Tibial artery (tissue), 4 donors: Measurements from ENCODE around the gene G3BP2.

ENCODE experiments used
- DNase-seq, 2 donors: peaks; one replicate each; pipeline ENCODE4 v3.0.0-alpha.2; 2019
- H3K27ac ChIP-seq, 2 donors: fragments of 200-600 bp; sonication (generic) in 1 of 2; 1 replicate in 1 of 2; 2 replicates in 1 of 2; pipeline ENCODE4 v1.5.1; 2018 to 2019; ENCODE audit warnings: mild to moderate bottlenecking in 1 of 2
- H3K27me3 ChIP-seq, 2 donors: fragments of 200-600 bp; sonication (generic) in 1 of 2; one replicate each; pipeline versions ENCODE4 v1.5.1 to v1.6.0; 2016 to 2019
- H3K36me3 ChIP-seq, 3 donors: fragments of 200-600 bp; sonication (generic) in 2 of 3; one replicate each; pipeline ENCODE4 v1.5.1; 2016 to 2019; ENCODE audit warnings: mild to moderate bottlenecking in 2 of 3
- H3K4me1 ChIP-seq, 4 donors: fragments of 200-600 bp; sonication (generic) in 2 of 4; 1 replicate in 3 of 4; 2 replicates in 1 of 4; pipeline ENCODE4 v1.5.1; 2016 to 2019
- H3K4me3 ChIP-seq, 2 donors: fragments of 200-600 bp; sonication (generic) in 1 of 2; 1 replicate in 1 of 2; 2 replicates in 1 of 2; pipeline ENCODE4 v1.5.1; 2018 to 2019; ENCODE audit warnings: mild to moderate bottlenecking in 2 of 2
- H3K9me3 ChIP-seq, 3 donors: fragments of 200-600 bp; sonication (generic) in 1 of 3; one replicate each; pipeline ENCODE4 v1.5.1; 2016 to 2019
- CTCF ChIP-seq, 2 experiments: fragments of 200-600 bp in 1 of 2; fragments of 450-650 bp in 1 of 2; IDR thresholded peaks; one replicate each; pipeline ENCODE4 v1.5.1; 2017 to 2019; ENCODE audit warnings: antibody characterized with exemption in 2 of 2, mild to moderate bottlenecking in 1 of 2, moderate library complexity in 1 of 2
- intact Hi-C: fragments of 100-400 bp; cut with DNase I; formaldehyde crosslinking; loops from one replicate; pipeline ENCODE4 v1.15.0; 2023; ENCODE audit warnings: low total_unique reads

The G3BP2 gene

GRCh38 chr4:75715105-75715799 lies 42.0 kb upstream of the G3BP2 start:
- Histone ChIP-seq H3K4me3 (no peak overlapping the region), H3K27ac (peak overlapping the region; percentile 48 to 50), H3K4me1 (peaks cover 0 to 14% (median 7%) of the 10 kb centered on the region in 4 donors), H3K9me3 (no peaks in the 10 kb centered on the region), H3K27me3 (no peaks in the 10 kb centered on the region), H3K36me3 (no peaks in the 10 kb centered on the region)
- no peak for DNase-seq
- TF ChIP-seq CTCF (IDR thresholded peaks at IDR 0.05) = no peak
- intact Hi-C loops = no loop called here

- Histone ChIP-seq H3K4me3 (no peak overlapping the region), H3K9me3 (no peaks in the 10 kb centered on the region), H3K27ac (peak overlapping the region; percentile 48 to 50), H3K36me3 (no peaks in the 10 kb centered on the region), H3K4me1 (peaks cover 0 to 14% (median 7%) of the 10 kb centered on the region in 4 donors), H3K27me3 (no peaks in the 10 kb centered on the region)
- intact Hi-C loops = no loop called here
- TF ChIP-seq CTCF (IDR thresholded peaks at IDR 0.05) = no peak
- DNase-seq = no peak
Measured at GRCh38 chr4:75714704-75715103, 41.5 kb upstream of the G3BP2 start.

DNA sequence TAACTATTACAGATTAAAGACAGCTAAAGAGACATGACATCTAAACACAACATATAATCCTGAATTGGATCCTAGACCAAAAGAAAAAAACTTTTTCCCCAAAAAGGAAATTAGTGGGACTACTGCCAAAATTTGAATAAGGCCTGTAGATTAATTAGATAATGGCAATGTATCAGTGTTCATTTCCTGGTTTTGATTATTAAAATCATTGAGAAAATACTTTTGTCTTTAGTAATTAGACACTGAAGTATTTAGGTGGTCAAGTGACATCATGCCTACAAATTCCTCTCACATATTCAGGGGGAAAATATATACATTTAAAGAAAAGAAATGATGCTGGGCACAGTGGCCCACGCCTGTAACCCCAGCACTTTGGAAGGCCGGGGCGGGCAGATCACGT lies 40.8 kb upstream of the G3BP2 start:
- no peak overlapping the region for H3K4me3 ChIP-seq
- intact Hi-C loops = no loop called here
- TF ChIP-seq CTCF (IDR thresholded peaks at IDR 0.05) = no peak
- H3K4me1 ChIP-seq = peaks cover 0 to 14% (median 7%) of the 10 kb centered on the region in 4 donors
- H3K36me3 ChIP-seq = no peaks in the 10 kb centered on the region
- H3K9me3 ChIP-seq = no peaks in the 10 kb centered on the region
- H3K27ac ChIP-seq = peak overlapping the region in 1 of 2 donors; percentile 50
- DNase-seq = no peak
- H3K27me3 ChIP-seq = no peaks in the 10 kb centered on the region

DNA sequence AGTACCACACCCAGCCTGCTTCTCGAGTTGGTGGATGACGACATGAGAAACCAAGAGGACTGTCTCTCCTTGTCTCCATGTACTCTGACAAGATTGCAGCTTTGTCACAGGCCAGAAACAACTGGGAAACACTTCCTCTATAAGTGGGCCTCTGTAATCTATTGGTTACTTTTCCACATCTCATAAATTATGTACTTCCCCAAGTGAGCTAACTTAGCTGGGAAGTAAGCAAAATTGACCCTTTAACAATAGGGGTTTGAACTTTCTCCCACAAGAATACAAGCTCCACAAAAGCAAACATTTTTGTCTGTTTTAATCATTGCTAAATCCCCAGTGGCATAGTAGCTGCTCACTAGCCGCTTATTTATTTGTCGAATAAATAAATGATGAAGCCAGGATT lies 37.0 kb upstream of the G3BP2 start:
- H3K4me3 ChIP-seq = no peak overlapping the region
- intact Hi-C loops = no loop called here
- TF ChIP-seq CTCF (IDR thresholded peaks at IDR 0.05) = no peak

DNA sequence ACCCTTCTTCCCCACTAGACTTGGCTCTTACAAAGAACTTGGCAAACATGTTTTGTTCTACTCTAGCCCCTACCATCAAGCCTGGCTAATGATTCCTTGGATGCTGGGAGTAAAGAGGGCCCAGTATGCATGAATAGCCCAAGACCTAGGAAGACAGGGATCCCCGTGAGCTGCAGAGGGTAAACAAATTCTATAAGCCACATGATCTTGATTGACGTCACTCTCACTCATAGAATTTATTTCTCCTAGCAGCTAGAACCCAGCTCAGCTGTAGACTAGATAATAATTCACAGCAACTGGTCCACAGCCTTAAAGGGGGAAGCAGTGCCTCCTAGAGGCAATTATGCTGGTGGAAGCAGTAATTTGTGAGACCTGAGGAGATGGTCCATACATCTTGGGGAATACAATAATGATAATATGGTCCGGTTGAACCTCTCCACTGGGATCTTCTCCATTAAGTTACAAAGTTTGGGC lies 35.0 kb upstream of the G3BP2 start:
- no peaks in the 10 kb centered on the region for H3K9me3 ChIP-seq
- TF ChIP-seq CTCF (IDR thresholded peaks at IDR 0.05) = no peak
- H3K36me3 ChIP-seq = peaks cover 0 to 3% (median 0%) of the 10 kb centered on the region in 3 donors
- H3K27ac ChIP-seq = no peak overlapping the region
- intact Hi-C loops = no loop called here
- H3K4me3 ChIP-seq = no peak overlapping the region
- no peaks in the 10 kb centered on the region for H3K27me3 ChIP-seq
- DNase-seq = no peak
- no peaks in the 10 kb centered on the region for H3K4me1 ChIP-seq

More for the DNA sequence above, 37.0 kb upstream of the G3BP2 start:
- no peaks in the 10 kb centered on the region for H3K9me3 ChIP-seq
- H3K36me3 ChIP-seq = peaks cover 0 to 3% (median 0%) of the 10 kb centered on the region in 3 donors
- no peak overlapping the region for H3K27ac ChIP-seq
- no peaks in the 10 kb centered on the region for H3K27me3 ChIP-seq
- DNase-seq = no peak
- H3K4me1 ChIP-seq = peaks cover 0 to 10% (median 5%) of the 10 kb centered on the region in 4 donors
